GM18873 (cell line): ENCODE results near the gene ZNF735.
"Not testable (repeated sequence)": the region's sequence is repeated elsewhere in the genome, so short reads cannot be mapped to it uniquely, and the experiment has no call there.

Experiments
- ATAC-seq: cut with Tn5 transposase; IDR thresholded peaks from one replicate; pipeline ENCODE4 v1.9.1; 2021; ENCODE audit warnings: mild to moderate bottlenecking, moderate library complexity, moderate number of reproducible peaks; ENCODE audit not compliant: unreplicated experiment, low FRiP score

ZNF735 gene

DNA sequence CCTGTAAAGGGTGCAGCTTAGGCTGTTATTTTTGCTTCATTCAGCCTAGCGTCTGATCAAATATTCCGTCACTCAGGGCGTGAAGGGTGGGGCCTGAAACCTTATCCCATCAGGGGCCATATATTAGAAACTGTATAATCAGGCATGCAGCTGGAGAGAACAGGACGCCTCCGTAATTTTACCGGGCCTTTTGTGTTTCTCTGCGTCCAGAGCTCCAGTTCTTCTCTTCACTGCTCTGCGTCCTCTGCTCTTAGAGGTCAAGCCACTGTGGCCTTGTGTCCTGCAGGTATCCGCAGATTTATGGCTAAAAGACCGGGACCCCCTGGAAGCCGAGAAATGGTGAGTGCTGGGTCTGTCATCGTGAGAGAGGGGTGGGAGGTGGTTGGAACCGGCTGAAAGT lies at the start of gene ZNF735:
Gene ZNF735 (plus strand): TSS at position 301 of the 400 bp plus-strand sequence. CDS start 0 bp downstream, at position 301.
- no peak for ATAC-seq

DNA sequence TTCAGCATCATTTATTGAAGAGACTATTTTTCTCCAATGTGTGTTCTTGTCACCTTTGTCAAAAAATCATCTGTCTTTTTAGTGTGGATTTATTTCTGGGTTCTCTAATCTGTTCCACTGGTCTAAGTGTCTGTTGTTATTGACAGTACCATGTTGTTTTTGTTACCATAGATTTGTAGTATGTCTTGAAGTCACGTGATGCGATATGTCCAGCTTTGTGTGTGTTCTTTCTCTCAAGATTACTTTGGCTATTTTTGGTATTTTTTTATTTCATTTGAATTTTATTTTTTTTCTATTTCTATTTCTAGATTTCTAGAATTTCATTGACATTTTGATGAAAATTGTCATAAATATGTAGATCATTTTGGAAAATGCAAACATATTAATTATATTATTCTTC lies 36.0 kb upstream of the ZNF735 start:
- ATAC-seq, result not testable (repeated sequence)

DNA sequence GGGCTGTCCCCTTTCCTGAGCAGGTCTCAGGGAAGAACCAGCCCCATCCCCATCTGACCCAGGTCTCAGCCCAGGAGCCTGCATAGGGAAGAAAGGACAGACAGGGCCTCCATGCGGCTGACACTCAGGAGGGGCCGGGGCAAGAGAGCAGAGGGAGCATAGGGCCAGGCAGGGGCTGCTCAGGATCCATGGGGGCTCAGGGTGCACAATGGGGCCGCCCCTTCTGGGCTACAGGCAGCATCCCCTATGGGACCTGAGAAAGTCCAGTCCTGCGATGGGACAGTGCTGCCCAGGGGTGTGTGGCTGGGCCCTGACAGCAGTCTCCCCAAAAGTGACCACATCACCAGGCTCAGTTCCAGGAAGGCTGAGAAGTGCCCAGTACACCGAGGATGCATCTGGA lies 32.7 kb upstream of the ZNF735 start:
- ATAC-seq, result no peak

DNA sequence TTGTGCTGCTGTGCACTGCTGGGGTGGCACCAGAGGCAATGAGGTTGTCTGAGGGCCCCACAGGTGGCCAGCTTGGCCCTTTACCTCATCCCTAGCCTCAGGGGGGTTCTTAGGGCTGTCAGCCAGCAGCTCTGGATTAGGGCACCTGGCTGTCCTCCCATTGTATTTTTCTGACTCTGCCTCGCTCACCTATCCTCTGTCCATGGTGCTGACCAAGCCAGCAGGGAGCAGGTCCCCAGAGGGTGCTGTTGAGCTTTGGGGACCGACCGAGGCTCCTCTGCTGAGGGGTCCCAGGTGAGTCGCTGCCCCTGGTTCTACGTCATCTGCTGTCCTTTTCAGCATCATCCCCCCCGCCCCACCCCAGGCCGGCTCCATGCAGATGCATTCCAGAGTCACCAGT lies 32.1 kb upstream of the ZNF735 start:
- ATAC-seq, result no peak

DNA sequence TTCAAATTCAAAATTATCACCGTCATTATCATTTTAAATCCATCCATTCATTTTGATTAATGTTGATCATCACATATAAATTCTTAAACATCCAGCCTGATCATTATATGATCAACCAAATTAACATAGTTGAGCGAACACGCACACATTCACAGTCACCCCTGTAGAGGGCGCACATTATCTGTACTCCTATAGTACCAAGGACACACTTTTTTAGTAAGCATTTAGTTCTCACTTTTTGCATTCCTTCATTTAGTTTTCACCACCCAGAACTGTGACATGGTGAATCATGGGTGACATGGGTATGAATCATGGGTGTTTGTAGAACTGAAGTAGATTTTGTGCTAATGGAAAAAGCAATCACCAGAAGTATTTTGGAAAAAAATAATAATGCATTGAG lies 26.0 kb upstream of the ZNF735 start:
- no peak for ATAC-seq

DNA sequence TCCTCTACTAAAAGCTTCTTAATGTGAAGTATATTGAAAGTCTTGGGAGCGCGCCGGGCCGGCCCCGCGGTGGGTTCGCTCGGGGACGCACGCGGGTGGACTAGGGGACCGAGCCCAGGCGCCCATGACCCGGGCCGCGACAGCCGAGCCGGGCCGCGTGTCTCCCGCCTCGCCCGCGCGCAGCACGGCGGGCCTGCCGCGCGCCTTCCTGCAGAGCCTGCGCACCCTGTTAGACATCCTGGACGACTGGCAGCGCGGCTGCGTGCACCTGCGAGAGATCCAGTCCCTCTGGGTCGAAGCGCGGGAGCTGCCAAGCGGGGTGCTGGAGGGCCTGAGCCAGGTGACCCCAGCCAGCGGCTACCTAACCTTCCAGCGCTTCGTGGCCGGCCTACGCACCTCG lies 25.4 kb upstream of the ZNF735 start:
- no peak for ATAC-seq

DNA sequence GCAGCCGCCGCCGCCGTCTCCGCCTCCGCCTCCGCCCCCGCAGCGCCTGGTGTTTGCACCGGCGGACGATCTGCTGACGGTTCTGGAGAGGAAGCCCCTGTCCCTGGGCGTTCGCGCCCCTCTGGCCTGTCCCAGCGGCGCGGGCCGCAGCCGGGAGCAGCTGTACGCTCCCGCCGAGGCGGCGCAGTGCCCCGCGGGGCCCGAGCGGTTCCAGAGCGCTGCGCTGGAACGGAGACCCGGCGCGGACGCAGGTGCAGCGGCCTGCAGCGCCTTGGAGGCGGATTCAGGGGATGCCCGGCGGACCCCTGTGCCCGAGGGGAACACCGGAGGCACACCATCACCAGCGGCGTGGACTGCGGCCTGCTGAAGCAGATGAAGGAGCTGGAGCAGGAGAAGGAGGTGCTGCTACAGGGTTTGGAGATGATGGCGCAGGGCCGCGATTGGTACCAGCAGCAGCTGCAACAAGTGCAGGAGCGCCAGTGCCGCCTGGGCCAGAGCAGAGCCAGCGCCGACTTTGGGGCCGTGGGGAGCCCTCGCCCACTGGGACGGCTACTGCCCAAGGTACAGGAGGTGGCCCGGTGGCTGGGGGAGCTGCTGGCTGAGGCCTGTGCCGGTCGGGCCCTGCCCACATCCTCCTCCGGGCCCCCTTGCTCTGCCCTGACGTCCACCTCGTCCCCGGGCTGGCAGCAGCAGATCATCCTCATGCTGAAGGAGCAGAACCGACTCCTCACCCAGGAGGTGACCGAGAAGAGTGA lies 24.8 kb upstream of the ZNF735 start:
- ATAC-seq, result no peak

DNA sequence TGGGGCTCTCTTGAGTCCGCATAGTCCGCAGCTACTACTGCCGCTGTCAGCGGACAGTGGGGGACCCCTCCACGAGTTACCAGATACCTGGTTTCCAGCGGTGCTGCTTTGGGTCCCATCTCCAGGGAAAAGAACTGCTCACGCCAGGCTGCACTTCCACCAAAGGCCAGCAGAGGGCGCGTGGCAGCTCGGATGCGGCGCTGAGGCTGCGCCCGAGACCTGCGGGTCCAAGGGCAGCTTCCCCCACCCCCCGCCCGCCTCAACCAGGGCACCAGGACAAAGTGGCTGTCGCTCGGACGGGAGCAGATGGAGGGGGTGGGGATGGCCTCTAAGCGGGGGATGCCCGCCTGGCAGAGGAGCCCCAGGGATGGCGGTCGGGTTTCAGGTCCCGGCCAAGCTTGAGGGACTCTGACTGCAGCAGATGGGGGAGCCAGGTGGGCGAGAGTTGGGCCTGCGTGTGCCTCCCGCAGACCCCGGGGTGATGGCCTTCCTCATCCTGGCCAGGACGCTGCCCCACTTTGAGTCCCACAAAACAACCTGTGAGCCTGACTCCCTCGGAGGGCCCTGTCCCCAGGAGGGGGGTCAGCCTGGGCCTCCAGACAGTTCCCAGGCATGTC lies 23.8 kb upstream of the ZNF735 start:
- ATAC-seq, result no peak

DNA sequence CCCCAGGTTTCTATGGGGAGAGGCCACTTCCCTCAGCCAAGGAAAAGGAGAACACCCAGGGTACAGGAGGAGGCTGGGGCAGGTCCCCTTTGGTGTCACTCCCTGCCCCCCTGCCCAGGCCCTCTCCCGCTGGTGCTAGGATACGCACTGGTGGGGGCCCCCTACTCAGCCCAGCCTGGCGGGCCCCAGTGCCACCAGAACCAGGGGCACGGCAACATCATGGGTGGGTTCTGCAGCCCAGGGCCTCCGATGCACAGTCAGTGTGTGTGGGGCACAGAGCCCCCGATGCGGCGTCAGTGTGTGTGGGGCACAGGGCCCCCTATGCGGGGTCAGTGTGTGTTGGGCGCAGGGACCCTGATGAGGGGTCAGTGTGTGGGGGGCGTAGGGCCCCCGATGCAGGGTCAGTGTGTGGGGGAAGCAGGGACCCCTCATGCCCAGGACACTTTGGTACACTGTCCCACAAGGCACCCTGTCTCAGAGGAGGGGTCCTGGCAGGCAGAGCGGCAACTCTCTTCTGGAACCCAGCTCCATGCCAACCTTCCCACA lies 23.1 kb upstream of the ZNF735 start:
- no peak for ATAC-seq

DNA sequence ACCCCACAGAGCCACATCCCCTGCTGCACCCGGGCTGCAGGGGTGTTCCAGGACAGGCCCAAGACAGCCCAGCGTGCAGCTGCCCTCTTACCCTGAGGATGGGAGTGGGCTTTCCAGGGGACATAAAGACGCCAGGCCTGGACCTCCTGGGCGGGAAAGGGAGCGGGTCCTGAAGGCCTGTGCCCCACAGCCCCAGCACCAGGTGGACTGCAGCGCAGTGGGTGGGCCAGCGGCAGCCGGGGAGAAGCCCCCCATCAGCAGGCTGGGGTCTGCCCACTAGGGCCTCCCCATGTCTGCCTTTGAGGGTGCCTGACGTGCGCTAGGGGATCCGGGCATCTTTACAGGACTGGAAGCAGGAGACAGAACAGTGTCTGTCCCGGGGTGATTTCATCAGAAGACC lies 22.6 kb upstream of the ZNF735 start:
- ATAC-seq, result no peak

DNA sequence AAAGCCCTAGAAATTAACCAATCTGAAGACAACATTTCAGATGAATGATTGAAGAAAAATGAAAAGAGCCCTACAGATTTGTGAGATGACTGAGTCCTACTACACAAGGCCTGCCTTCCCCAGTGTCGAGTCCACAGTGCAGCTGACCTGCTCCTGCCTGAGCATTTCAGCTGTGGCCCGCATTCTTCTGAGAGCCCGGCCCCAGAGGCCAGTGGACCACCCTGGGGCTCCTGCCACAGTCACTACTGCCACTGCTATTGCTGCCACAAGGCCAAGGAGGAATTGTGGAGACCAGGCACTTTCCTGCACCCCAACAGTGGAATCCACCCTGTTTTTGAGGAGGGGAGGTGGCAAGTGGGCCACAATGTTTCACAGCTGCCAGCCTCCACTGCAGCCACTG lies 19.6 kb upstream of the ZNF735 start:
- no peak for ATAC-seq

DNA sequence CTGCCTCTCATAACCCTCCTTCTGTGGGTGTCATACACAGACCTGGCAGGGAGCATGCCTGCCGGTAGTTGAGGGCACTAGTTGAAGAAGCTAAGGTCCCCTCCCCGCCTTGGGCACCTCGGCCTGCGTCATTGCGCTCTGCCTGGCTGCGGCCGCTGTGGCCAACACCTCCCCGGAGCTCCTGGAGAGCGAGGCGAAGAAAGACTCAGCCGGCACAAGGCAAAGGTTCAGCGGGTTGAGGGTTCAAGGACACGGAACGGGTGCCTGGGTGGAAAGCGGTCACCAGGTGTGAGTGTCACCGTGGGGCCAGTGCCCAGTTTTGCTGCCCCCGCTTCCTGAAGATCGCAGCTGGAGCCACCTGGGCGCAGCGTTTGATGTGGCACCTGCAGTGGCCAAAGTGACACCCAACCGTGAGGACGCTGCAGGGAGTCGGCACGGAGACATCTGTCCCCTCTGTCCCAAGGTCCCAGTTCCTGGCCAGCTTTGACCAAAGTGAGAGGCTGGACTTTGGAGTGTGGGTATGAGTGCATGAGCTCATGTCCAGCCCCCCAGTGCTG lies 14.8 kb upstream of the ZNF735 start:
- no peak for ATAC-seq

DNA sequence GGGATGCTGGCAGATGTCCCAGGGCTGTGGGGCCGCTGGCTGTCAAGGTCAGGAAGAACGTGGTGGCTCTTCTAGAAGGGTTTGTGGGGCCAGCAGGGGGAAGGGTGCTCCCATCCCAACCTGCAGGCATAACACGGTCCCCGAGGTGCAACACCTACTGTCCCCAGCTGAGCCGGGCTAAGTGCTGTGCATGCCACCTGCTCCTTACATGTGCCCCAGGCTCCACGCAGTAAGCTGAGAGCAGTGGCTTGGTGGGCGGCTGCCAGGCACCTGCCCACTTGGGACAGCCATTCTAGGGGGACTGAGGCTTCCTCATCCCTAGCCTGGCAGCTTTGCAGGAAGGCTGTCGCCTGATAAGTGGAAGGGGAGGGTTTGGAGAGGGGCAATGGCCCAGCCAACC lies 14.2 kb upstream of the ZNF735 start:
- no peak for ATAC-seq

DNA sequence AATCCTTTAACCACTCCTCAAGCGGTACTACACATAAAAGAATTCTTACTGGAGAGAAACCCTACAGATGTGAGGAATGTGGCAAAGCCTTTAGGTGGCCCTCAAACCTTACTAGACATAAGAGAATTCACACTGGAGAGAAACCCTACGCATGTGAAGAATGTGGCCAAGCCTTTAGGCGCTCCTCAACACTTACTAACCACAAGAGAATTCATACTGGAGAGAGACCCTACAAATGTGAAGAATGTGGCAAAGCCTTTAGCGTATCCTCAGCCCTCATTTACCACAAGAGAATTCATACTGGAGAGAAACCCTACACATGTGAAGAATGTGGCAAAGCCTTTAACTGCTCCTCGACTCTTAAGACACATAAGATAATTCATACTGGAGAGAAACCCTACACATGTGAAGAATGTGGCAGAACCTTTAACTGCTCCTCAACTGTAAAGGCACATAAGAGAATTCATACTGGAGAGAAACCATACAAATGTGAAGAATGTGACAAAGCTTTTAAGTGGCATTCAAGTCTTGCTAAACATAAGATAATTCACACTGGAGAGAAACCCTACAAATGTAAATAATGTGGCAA lies 12.8 kb downstream of the ZNF735 start:
- not testable (repeated sequence) for ATAC-seq

DNA sequence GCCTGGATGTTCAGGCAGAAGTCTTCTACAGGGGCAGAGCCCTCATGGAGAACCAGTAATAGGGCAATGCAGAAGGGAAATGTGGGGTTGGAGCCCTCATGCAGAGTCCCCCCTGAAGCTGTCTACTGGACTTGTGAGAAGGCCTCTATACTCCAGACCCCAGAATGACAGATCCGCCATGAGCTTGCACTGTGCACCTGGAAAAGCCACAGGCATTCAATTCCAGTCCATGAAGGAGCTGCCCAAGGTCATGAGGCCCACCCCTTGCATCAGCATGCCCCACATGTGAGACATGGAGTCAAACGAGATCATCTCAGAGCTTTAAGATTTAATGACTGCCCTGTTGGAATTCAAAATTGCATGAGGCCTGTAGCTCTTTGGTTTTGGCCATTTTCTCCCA lies 16.4 kb downstream of the ZNF735 start:
- ATAC-seq, result no peak

DNA sequence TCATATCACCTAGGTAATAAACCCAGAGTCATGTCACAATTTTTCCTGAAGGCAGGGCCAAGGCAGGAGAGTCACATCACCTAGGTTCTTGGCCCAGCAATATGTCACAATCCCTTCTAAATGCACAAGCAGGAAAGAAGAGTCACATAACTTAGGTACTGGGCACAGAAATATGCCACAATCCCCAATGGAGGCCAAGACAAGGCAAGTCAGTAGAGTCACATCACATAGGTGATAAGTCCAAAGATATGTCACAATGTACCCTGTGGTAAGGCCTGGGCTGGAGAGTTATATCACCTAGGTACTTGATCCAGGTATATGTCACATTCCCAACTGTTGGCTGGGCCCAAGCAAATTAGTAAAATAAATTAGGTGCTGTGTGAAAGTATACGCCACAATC lies 21.2 kb downstream of the ZNF735 start, which contains the start of gene ZNF679:
Gene ZNF679 (plus strand): TSS at position 301 of the 400 bp plus-strand sequence. CDS start 20,644 bp downstream, outside the sequence.
- not testable (repeated sequence) for ATAC-seq

DNA sequence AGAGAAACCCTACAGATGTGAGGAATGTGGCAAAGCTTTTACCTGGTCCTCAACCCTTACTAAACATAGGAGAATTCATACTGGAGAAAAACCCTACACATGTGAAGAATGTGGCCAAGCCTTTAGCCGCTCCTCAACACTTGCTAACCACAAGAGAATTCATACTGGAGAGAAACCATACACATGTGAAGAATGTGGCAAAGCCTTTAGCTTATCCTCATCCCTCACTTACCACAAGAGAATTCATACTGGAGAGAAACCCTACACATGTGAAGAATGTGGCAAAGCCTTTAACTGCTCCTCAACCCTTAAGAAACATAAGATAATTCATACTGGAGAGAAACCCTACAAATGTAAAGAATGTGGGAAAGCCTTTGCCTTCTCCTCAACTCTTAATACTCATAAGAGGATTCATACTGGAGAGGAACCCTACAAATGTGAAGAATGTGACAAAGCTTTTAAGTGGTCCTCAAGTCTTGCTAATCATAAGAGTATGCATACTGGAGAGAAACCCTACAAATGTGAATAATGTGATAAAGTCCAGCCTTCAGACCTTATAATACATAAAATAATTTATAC lies 59.4 kb downstream of the ZNF735 start:
- no peak for ATAC-seq
